NB4 (cell line): Measurements from ENCODE around the gene BRD8.
A peak's percentile ranks its signal among the peaks of the same experiment; 100 is the strongest.

Experiments
- DNase-seq: peaks from one replicate; pipeline ENCODE4 v3.0.0; 2010; ENCODE audit warnings: low read depth
- H3K4me3 ChIP-seq: one replicate; pipeline ENCODE4 v1.5.1; 2011; ENCODE audit warnings: mild to moderate bottlenecking, low read depth, low read length, moderate library complexity
- MAX ChIP-seq: IDR thresholded peaks from 2 replicates; pipeline ENCODE4 v1.6.1; 2011; ENCODE audit warnings: low read depth, low read length
- MYC ChIP-seq: IDR thresholded peaks from 2 replicates; pipeline ENCODE4 v1.6.1; 2011; ENCODE audit warnings: low read depth, low read length
- POLR2A ChIP-seq: IDR thresholded peaks from 2 replicates; pipeline ENCODE4 v1.6.1; 2011; ENCODE audit warnings: mild to moderate bottlenecking; ENCODE audit not compliant: insufficient read length; ENCODE audit errors: extremely low read depth
- TF ChIP-seq, protein P1 (sequence below): IDR thresholded peaks from one replicate; pipeline ENCODE4 v1.5.1; 2012; ENCODE audit warnings: low read depth, low read length

The BRD8 gene

GRCh38 chr5:138096363-138096762 is 82.1 kb downstream of the BRD8 start:
- H3K4me3 ChIP-seq: no peak overlapping the region
- no peak for TF ChIP-seq POLR2A
- TF ChIP-seq, protein P1, sequence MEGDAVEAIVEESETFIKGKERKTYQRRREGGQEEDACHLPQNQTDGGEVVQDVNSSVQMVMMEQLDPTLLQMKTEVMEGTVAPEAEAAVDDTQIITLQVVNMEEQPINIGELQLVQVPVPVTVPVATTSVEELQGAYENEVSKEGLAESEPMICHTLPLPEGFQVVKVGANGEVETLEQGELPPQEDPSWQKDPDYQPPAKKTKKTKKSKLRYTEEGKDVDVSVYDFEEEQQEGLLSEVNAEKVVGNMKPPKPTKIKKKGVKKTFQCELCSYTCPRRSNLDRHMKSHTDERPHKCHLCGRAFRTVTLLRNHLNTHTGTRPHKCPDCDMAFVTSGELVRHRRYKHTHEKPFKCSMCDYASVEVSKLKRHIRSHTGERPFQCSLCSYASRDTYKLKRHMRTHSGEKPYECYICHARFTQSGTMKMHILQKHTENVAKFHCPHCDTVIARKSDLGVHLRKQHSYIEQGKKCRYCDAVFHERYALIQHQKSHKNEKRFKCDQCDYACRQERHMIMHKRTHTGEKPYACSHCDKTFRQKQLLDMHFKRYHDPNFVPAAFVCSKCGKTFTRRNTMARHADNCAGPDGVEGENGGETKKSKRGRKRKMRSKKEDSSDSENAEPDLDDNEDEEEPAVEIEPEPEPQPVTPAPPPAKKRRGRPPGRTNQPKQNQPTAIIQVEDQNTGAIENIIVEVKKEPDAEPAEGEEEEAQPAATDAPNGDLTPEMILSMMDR: no peak
- no peak for TF ChIP-seq MAX
- TF ChIP-seq MYC: no peak
- DNase-seq: peak; percentile 18

- no peak for TF ChIP-seq MYC
- TF ChIP-seq, protein P1: no peak
- no peak for TF ChIP-seq MAX
- TF ChIP-seq POLR2A: no peak
- H3K4me3 ChIP-seq: no peak overlapping the region
- DNase-seq: no peak
Observed at GRCh38 chr5:138095100-138095907, 83.1 kb downstream of the BRD8 start.

DNA sequence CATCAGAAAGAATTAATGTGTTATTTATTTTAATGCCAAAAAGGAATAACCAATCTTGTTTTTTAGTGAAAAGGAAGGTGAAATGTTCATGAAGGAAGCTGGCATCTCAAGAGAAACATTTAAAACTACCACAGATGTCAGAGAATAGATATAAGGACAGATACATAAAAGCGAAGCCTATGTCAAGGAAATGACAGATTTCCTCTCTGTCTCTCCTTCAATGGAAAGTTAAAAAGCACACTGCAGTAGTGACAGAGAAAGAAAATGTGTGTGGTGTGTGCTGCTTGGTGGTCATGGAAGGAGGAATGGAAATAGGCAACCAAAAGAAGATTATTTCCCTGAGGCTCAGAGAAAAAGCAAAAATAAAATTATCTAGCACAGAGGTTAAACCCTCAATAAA is 85.4 kb downstream of the BRD8 start:
- H3K4me3 ChIP-seq: no peak overlapping the region
- no peak for DNase-seq
- TF ChIP-seq MAX (no peak), POLR2A (no peak), MYC (no peak)
- TF ChIP-seq, protein P1: no peak

GRCh38 chr5:138092301-138092700 is 86.1 kb downstream of the BRD8 start:
- TF ChIP-seq, protein P1: no peak
- TF ChIP-seq POLR2A (no peak), MYC (no peak), MAX (no peak)
- H3K4me3 ChIP-seq: no peak overlapping the region
- DNase-seq: no peak

GRCh38 chr5:138091685-138092084 is 86.7 kb downstream of the BRD8 start:
- H3K4me3 ChIP-seq: no peak overlapping the region
- TF ChIP-seq POLR2A: no peak
- TF ChIP-seq MYC: no peak
- TF ChIP-seq MAX: no peak
- TF ChIP-seq, protein P1: no peak
- DNase-seq: no peak
